OCI-LY3 (cell line): ENCODE data around the gene SMG5.

Experiments used
- CTCF ChIP-seq: fragments of 200-600, 300-600 bp; sonication (generic); IDR thresholded peaks from 2 replicates; pipeline ENCODE4 v1.5.1; 2014; ENCODE audit warnings: antibody characterized with exemption, low read length, low read depth
- EZH2phosphoT487 ChIP-seq: fragments of 200-600 bp; shearing (Covaris generic); IDR thresholded peaks from 2 replicates; pipeline ENCODE4 v1.6.1; 2018; ENCODE audit warnings: antibody characterized with exemption, mixed run types, low read depth

GRCh38 chr1:156230473-156230837, 52.2 kb downstream of the SMG5 start:
- TF ChIP-seq CTCF = no peak
- TF ChIP-seq EZH2phosphoT487 = no peak
